HEK293 (cell line): Measurements from ENCODE around the gene SS18L1.

Experiments used
- GLI4 ChIP-seq: fragments of 450-650 bp; formaldehyde crosslinking; IDR thresholded peaks from 2 replicates; pipeline ENCODE4 v1.5.1; 2016; ENCODE audit warnings: missing biosample characterization, missing genetic modification characterization
- MEIS1 ChIP-seq: sonication (generic); formaldehyde crosslinking; IDR thresholded peaks from 2 replicates; pipeline ENCODE4 v1.8.1; 2022; ENCODE audit warnings: missing genetic modification reagents, mild to moderate bottlenecking, borderline replicate concordance
- SETDB1 ChIP-seq: IDR thresholded peaks from one replicate; pipeline ENCODE4 v1.6.1; 2017; ENCODE audit warnings: mild to moderate bottlenecking, low read length, moderate library complexity, mixed read lengths; ENCODE audit not compliant: insufficient read length
- SP2 ChIP-seq: fragments of 450-650 bp; formaldehyde crosslinking; IDR thresholded peaks from 2 replicates; pipeline ENCODE4 v1.5.1; 2016; ENCODE audit warnings: missing biosample characterization, missing genetic modification characterization
- YY1 ChIP-seq: fragments of 450-650 bp; formaldehyde crosslinking; IDR thresholded peaks from 2 replicates; pipeline ENCODE4 v1.5.1; 2018; ENCODE audit warnings: missing biosample characterization, missing genetic modification characterization
- ZFP69B ChIP-seq: fragments of 450-650 bp; formaldehyde crosslinking; IDR thresholded peaks from 2 replicates; pipeline ENCODE4 v1.5.1; 2016; ENCODE audit warnings: missing biosample characterization, missing genetic modification characterization
- ZNF121 ChIP-seq: fragments of 450-650 bp; formaldehyde crosslinking; IDR thresholded peaks from 2 replicates; pipeline ENCODE4 v1.5.1; 2016; ENCODE audit warnings: missing biosample characterization, missing genetic modification characterization
- ZNF174 ChIP-seq: fragments of 450-650 bp; formaldehyde crosslinking; IDR thresholded peaks from 2 replicates; pipeline ENCODE4 v1.5.0; 2017; ENCODE audit warnings: missing biosample characterization, mild to moderate bottlenecking, missing genetic modification characterization
- ZNF19 ChIP-seq: fragments of 450-650 bp; formaldehyde crosslinking; IDR thresholded peaks from 2 replicates; pipeline ENCODE4; 2016; ENCODE audit warnings: missing biosample characterization, missing genetic modification characterization, low read depth
- ZNF2 ChIP-seq: fragments of 450-650 bp; formaldehyde crosslinking; IDR thresholded peaks from 2 replicates; pipeline ENCODE4 v1.5.1; 2016; ENCODE audit warnings: missing biosample characterization, missing genetic modification characterization
- ZNF37A ChIP-seq: fragments of 450-650 bp; IDR thresholded peaks from 2 replicates; pipeline ENCODE4 v1.5.1; 2018; ENCODE audit warnings: missing biosample characterization, missing genetic modification characterization
- ZNF433 ChIP-seq: fragments of 450-650 bp; formaldehyde crosslinking; IDR thresholded peaks from 2 replicates; pipeline ENCODE4 v1.5.1; 2016; ENCODE audit warnings: missing biosample characterization, missing genetic modification characterization, low read depth
- ZNF529 ChIP-seq: fragments of 450-650 bp; formaldehyde crosslinking; IDR thresholded peaks from 2 replicates; pipeline ENCODE4 v1.5.1; 2017; ENCODE audit warnings: missing genetic modification characterization, missing biosample characterization; ENCODE audit not compliant: insufficient replicate concordance
- ZNF548 ChIP-seq: fragments of 450-650 bp; formaldehyde crosslinking; IDR thresholded peaks from 2 replicates; pipeline ENCODE4 v1.5.1; 2016; ENCODE audit warnings: missing biosample characterization, missing genetic modification characterization
- ZNF560 ChIP-seq: fragments of 450-650 bp; formaldehyde crosslinking; IDR thresholded peaks from 2 replicates; pipeline ENCODE4 v1.5.1; 2017; ENCODE audit warnings: missing biosample characterization, missing genetic modification characterization, borderline replicate concordance
- ZNF561 ChIP-seq: fragments of 450-650 bp; IDR thresholded peaks from 2 replicates; pipeline ENCODE4 v1.5.1; 2018; ENCODE audit warnings: missing biosample characterization, missing genetic modification characterization, borderline replicate concordance
- ZNF600 ChIP-seq: fragments of 450-650 bp; formaldehyde crosslinking; IDR thresholded peaks from 2 replicates; pipeline ENCODE4 v1.5.1; 2016; ENCODE audit warnings: missing biosample characterization, missing genetic modification characterization
- ZNF621 ChIP-seq: fragments of 450-650 bp; formaldehyde crosslinking; IDR thresholded peaks from 2 replicates; pipeline ENCODE4 v1.5.1; 2017; ENCODE audit warnings: missing biosample characterization, missing genetic modification characterization
- ZNF660 ChIP-seq: fragments of 450-650 bp; IDR thresholded peaks from 2 replicates; pipeline ENCODE4 v1.5.1; 2018; ENCODE audit warnings: missing biosample characterization, mild to moderate bottlenecking, missing genetic modification characterization
- ZNF670 ChIP-seq: fragments of 450-650 bp; formaldehyde crosslinking; IDR thresholded peaks from 2 replicates; pipeline ENCODE4 v1.5.1; 2016; ENCODE audit warnings: missing biosample characterization, missing genetic modification characterization, low read depth
- ZNF677 ChIP-seq: fragments of 450-650 bp; IDR thresholded peaks from 2 replicates; pipeline ENCODE4 v1.5.0; 2018; ENCODE audit warnings: missing biosample characterization, mild to moderate bottlenecking, missing genetic modification characterization, moderate library complexity
- ZNF76 ChIP-seq: fragments of 450-650 bp; formaldehyde crosslinking; IDR thresholded peaks from 2 replicates; pipeline ENCODE4; 2016; ENCODE audit warnings: low read depth, missing biosample characterization, missing genetic modification characterization, borderline replicate concordance
- ZNF776 ChIP-seq: fragments of 450-650 bp; formaldehyde crosslinking; IDR thresholded peaks from 2 replicates; pipeline ENCODE4 v1.5.0; 2017; ENCODE audit warnings: missing biosample characterization, missing genetic modification characterization, borderline replicate concordance
- ZNF777 ChIP-seq: fragments of 450-650 bp; formaldehyde crosslinking; IDR thresholded peaks from 2 replicates; pipeline ENCODE4 v1.5.1; 2017; ENCODE audit warnings: missing biosample characterization, missing genetic modification characterization, borderline replicate concordance
- ZNF791 ChIP-seq: fragments of 450-650 bp; formaldehyde crosslinking; IDR thresholded peaks from 2 replicates; pipeline ENCODE4 v1.5.1; 2016; ENCODE audit warnings: missing biosample characterization, missing genetic modification characterization
- ZNF837 ChIP-seq: fragments of 450-650 bp; formaldehyde crosslinking; IDR thresholded peaks from 2 replicates; pipeline ENCODE4 v1.5.1; 2016; ENCODE audit warnings: missing biosample characterization, missing genetic modification characterization
- ZNF843 ChIP-seq: fragments of 450-650 bp; formaldehyde crosslinking; IDR thresholded peaks from 2 replicates; pipeline ENCODE4 v1.5.1; 2016; ENCODE audit warnings: missing biosample characterization, missing genetic modification characterization
- TF ChIP-seq, protein P1 (sequence below): fragments of 450-650 bp; formaldehyde crosslinking; IDR thresholded peaks from 2 replicates; pipeline ENCODE4 v1.5.1; 2016; ENCODE audit warnings: missing biosample characterization, missing genetic modification characterization
- TF ChIP-seq, protein P2 (sequence below): fragments of 450-650 bp; formaldehyde crosslinking; conservative IDR thresholded peaks from 2 replicates; pipeline ENCODE4 v1.5.1; 2016; ENCODE audit warnings: low read depth, missing biosample characterization, missing genetic modification characterization
- TF ChIP-seq, protein P3 (sequence below): fragments of 450-650 bp; formaldehyde crosslinking; IDR thresholded peaks from 2 replicates; pipeline ENCODE4 v1.5.1; 2016; ENCODE audit warnings: missing biosample characterization, missing genetic modification characterization
- TF ChIP-seq, protein P4 (sequence below): fragments of 450-650 bp; formaldehyde crosslinking; IDR thresholded peaks from 2 replicates; pipeline ENCODE4 v1.5.1; 2016; ENCODE audit warnings: missing biosample characterization, missing genetic modification characterization

SS18L1 gene

DNA sequence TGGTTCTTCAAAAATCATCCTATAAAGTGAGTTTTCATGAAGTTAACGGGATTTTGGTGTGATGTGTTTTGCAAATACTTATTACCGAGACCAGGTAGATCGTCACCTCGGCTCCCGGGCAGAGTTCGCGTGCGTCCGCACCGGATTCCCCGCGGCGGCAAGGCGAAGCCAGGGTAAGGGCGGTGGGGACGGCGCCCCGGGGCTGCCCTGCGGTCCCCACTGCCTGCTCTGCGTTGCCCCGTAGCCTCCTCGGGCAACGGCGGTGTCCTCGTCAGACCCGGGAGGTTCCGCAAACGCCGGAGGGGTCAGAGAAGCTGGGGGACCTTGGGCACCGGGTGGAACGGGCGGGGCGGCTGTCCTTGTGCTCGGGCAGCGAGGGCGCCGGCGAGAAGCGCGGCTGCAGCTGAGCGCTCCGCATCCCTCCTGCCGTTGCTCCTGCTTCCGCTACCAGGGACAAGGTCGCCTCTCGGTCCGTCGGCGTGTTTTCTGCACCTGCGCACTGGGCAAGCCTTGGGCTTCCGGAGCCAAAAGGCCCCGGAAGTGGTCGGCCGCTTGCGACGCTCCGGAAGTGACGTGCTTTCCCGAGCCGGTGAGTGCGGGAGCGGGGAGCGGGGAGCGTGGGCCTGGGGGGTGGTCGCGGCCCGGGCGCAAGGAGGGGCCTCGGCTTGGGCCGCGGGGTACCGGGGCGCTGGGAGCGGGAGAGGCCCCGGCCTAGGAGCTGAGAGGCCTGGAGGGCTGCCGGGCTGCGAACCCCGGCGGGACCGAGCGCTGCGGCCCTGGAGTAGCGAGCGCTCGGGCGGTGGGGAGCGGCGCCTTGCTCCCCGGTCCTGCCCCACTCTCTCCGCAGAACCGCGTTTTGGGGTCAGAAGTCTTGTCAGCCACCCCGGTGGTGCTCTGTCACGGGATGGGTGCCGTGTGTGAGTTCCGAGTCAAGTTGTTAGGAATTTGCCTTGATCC is 39.2 kb downstream of the SS18L1 start, which contains the start of gene MTG2 (continued):
- TF ChIP-seq, protein P1, sequence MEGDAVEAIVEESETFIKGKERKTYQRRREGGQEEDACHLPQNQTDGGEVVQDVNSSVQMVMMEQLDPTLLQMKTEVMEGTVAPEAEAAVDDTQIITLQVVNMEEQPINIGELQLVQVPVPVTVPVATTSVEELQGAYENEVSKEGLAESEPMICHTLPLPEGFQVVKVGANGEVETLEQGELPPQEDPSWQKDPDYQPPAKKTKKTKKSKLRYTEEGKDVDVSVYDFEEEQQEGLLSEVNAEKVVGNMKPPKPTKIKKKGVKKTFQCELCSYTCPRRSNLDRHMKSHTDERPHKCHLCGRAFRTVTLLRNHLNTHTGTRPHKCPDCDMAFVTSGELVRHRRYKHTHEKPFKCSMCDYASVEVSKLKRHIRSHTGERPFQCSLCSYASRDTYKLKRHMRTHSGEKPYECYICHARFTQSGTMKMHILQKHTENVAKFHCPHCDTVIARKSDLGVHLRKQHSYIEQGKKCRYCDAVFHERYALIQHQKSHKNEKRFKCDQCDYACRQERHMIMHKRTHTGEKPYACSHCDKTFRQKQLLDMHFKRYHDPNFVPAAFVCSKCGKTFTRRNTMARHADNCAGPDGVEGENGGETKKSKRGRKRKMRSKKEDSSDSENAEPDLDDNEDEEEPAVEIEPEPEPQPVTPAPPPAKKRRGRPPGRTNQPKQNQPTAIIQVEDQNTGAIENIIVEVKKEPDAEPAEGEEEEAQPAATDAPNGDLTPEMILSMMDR (tag by site-specific recombination), result peak; percentile 53; the same call in 1 of the 2 replicates
- TF ChIP-seq SP2 (tag by site-specific recombination) (peak; percentile 88), ZNF843 (tag by site-specific recombination) (peak; percentile 69; the same call in 1 of the 2 replicates), ZFP69B (tag by site-specific recombination) (peak; percentile 86), ZNF670 (no peak), ZNF433 (no peak), ZNF600 (tag by site-specific recombination) (peak; percentile 98), ZNF121 (0 out of 2 replicates have a peak, but pooled peaks have one; percentile 9), ZNF529 (tag by site-specific recombination) (no peak), ZNF548 (tag by site-specific recombination) (no peak), MEIS1 (CRISPR knock-in tag) (no peak), ZNF37A (tag by site-specific recombination) (no peak), ZNF837 (tag by site-specific recombination) (0 out of 2 replicates have a peak, but pooled peaks have one; percentile 44), ZNF660 (tag by site-specific recombination) (no peak), ZNF19 (tag by site-specific recombination) (no peak), ZNF777 (tag by site-specific recombination) (0 out of 2 replicates have a peak, but pooled peaks have one; percentile 23), YY1 (no peak; the same call in 1 of the 2 replicates), GLI4 (tag by site-specific recombination) (no peak), ZNF76 (no peak), ZNF776 (tag by site-specific recombination) (no peak), ZNF561 (tag by site-specific recombination) (peak; percentile 22; the same call in 1 of the 2 replicates), ZNF174 (tag by site-specific recombination) (no peak), ZNF560 (tag by site-specific recombination) (no peak), ZNF677 (tag by site-specific recombination) (no peak), ZNF621 (tag by site-specific recombination) (no peak), ZNF791 (tag by site-specific recombination) (no peak), SETDB1 (no peak), ZNF2 (tag by site-specific recombination) (peak; percentile 76)
- TF ChIP-seq, protein P2, sequence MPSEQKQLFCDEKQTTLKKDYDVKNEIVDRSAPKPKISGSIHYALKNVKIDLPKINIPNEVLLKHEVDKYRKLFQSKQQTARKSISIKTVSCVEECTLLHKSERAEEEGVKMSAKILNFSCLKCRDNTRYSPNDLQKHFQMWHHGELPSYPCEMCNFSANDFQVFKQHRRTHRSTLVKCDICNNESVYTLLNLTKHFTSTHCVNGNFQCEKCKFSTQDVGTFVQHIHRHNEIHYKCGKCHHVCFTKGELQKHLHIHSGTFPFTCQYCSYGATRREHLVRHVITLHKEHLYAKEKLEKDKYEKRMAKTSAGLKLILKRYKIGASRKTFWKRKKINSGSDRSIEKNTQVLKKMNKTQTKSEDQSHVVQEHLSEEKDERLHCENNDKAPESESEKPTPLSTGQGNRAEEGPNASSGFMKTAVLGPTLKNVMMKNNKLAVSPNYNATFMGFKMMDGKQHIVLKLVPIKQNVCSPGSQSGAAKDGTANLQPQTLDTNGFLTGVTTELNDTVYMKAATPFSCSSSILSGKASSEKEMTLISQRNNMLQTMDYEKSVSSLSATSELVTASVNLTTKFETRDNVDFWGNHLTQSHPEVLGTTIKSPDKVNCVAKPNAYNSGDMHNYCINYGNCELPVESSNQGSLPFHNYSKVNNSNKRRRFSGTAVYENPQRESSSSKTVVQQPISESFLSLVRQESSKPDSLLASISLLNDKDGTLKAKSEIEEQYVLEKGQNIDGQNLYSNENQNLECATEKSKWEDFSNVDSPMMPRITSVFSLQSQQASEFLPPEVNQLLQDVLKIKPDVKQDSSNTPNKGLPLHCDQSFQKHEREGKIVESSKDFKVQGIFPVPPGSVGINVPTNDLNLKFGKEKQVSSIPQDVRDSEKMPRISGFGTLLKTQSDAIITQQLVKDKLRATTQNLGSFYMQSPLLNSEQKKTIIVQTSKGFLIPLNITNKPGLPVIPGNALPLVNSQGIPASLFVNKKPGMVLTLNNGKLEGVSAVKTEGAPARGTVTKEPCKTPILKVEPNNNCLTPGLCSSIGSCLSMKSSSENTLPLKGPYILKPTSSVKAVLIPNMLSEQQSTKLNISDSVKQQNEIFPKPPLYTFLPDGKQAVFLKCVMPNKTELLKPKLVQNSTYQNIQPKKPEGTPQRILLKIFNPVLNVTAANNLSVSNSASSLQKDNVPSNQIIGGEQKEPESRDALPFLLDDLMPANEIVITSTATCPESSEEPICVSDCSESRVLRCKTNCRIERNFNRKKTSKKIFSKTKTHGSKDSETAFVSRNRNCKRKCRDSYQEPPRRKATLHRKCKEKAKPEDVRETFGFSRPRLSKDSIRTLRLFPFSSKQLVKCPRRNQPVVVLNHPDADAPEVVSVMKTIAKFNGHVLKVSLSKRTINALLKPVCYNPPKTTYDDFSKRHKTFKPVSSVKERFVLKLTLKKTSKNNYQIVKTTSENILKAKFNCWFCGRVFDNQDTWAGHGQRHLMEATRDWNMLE, result peak; percentile 85
- TF ChIP-seq, protein P3, sequence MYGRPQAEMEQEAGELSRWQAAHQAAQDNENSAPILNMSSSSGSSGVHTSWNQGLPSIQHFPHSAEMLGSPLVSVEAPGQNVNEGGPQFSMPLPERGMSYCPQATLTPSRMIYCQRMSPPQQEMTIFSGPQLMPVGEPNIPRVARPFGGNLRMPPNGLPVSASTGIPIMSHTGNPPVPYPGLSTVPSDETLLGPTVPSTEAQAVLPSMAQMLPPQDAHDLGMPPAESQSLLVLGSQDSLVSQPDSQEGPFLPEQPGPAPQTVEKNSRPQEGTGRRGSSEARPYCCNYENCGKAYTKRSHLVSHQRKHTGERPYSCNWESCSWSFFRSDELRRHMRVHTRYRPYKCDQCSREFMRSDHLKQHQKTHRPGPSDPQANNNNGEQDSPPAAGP (tag by site-specific recombination), result peak; percentile 82; the same call in 1 of the 2 replicates
- TF ChIP-seq, protein P4, sequence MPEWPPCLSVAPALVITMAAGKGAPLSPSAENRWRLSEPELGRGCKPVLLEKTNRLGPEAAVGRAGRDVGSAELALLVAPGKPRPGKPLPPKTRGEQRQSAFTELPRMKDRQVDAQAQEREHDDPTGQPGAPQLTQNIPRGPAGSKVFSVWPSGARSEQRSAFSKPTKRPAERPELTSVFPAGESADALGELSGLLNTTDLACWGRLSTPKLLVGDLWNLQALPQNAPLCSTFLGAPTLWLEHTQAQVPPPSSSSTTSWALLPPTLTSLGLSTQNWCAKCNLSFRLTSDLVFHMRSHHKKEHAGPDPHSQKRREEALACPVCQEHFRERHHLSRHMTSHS (tag by site-specific recombination), result no peak
